K562 (cell line): ENCODE data around the gene CUL1. TPM values are rescaled to one million over a fixed set of nuclear protein-coding genes. Genes with fewer than 3 reads are reported as not detected.

Source experiments
- ATAC-seq: fragments of 200-7000 bp; cut with Tn5 transposase; 3 replicates; pipeline ENCODE4 v1.9.1; 2020; ENCODE audit warnings: moderate library complexity
- BruUV-seq: library from RNA; stranded (reverse); fragments of 400-500 nt; replicated peaks from 2 replicates; lab custom pipeline; 2021; lab: Mats Ljungman, UMichigan
- CTCF ChIA-PET: fragments of 300-600 bp; formaldehyde crosslinking; extraction: SDS; loops from one replicate; lab custom pipeline; 2021; ENCODE audit warnings: low intra/inter-chr PET ratio; lab: Yijun Ruan, JAX
- POLR2A ChIA-PET: fragments of 300-600, 350-650 bp; sonication (Branson Sonifier 250); formaldehyde crosslinking; extraction: SDS; loops from one replicate; lab custom pipeline; 2021; ENCODE audit warnings: antibody characterized with exemption, inconsistent platforms; lab: Yijun Ruan, JAX
- DNase-seq, 4 experiments: peaks; one replicate each; pipeline versions ENCODE4 v3.0.0 to v3.0.0-alpha.2; 2011 to 2018; ENCODE audit warnings: low spot score in 3 of 4, mixed read lengths in 3 of 4; ENCODE audit errors: extremely low read depth in 1 of 4
- FAIRE-seq: peaks from 2 replicates; lab custom pipeline; 2011; peaks lifted over from hg19 to GRCh38; lab: Jason Lieb, UNC
- H2AFZ ChIP-seq: 2 replicates; pipeline ENCODE4 v1.6.0; 2011; ENCODE audit warnings: low read depth, low read length, control low read depth, inconsistent platforms
- H3K27ac ChIP-seq: fragments of 200-600 bp; 3 replicates; pipeline ENCODE4 v1.8.0; 2011; ENCODE audit warnings: low read depth, mild to moderate bottlenecking, control low read depth, inconsistent platforms, low read length, moderate library complexity, mixed read lengths; ENCODE audit errors: extremely low read depth
- H3K27me3 ChIP-seq, 2 experiments: fragments of 300-600 bp in 1 of 2; 2 replicates in 1 of 2; 3 replicates in 1 of 2; pipeline versions ENCODE4 v1.6.0 to v1.8.0; 2011; ENCODE audit warnings: inconsistent platforms in 2 of 2, low read length in 2 of 2, mild to moderate bottlenecking in 1 of 2, mixed read lengths in 1 of 2, moderate library complexity in 1 of 2; ENCODE audit not compliant: control insufficient read depth in 2 of 2, insufficient read depth in 2 of 2
- H3K36me3 ChIP-seq: fragments of 300-600 bp; 3 replicates; pipeline ENCODE4 v1.8.0; 2011; ENCODE audit warnings: mild to moderate bottlenecking, low read length, inconsistent platforms; ENCODE audit not compliant: control insufficient read depth, insufficient read depth
- H3K4me1 ChIP-seq, 2 experiments: fragments of 200-600 bp in 1 of 2; replicated peaks in 1 of 2; 2 replicates in 1 of 2; 3 replicates in 1 of 2; pipeline versions ENCODE4 v1.5.1 to v1.8.0; 2011; ENCODE audit warnings: inconsistent platforms in 2 of 2, low read length in 2 of 2, mild to moderate bottlenecking in 1 of 2, mixed read lengths in 1 of 2, moderate library complexity in 1 of 2; ENCODE audit not compliant: control insufficient read depth in 2 of 2, insufficient read depth in 2 of 2
- H3K4me2 ChIP-seq: 2 replicates; pipeline ENCODE4 v1.6.1; 2011; ENCODE audit warnings: low read length, control low read depth, inconsistent platforms, mixed read lengths; ENCODE audit not compliant: insufficient read depth
- H3K4me3 ChIP-seq: fragments of 200-600 bp; sonication (generic), shearing (Covaris generic); 2 replicates; pipeline ENCODE4 v1.5.1; 2016; ENCODE audit warnings: control low read depth, inconsistent platforms
- H3K79me2 ChIP-seq: fragments of 200-600 bp; 3 replicates; pipeline ENCODE4 v1.8.0; 2011; ENCODE audit warnings: low read length, inconsistent platforms; ENCODE audit not compliant: control insufficient read depth, insufficient read depth
- H3K9ac ChIP-seq, 2 experiments: 2 replicates each; pipeline versions ENCODE4 v1.6.0 to v1.6.1; 2011; ENCODE audit warnings: low read depth in 2 of 2, low read length in 2 of 2, control low read depth in 1 of 2, inconsistent platforms in 1 of 2, mild to moderate bottlenecking in 1 of 2, mixed read lengths in 1 of 2; ENCODE audit not compliant: insufficient read depth in 1 of 2
- H3K9me1 ChIP-seq: one replicate; pipeline ENCODE4 v1.6.0; 2011; ENCODE audit warnings: inconsistent platforms, mild to moderate bottlenecking, low read length, moderate library complexity; ENCODE audit not compliant: control insufficient read depth, insufficient read depth
- H3K9me3 ChIP-seq: replicated peaks from 2 replicates; pipeline ENCODE4 v1.5.1; 2011; ENCODE audit warnings: low read depth, low read length, inconsistent platforms; ENCODE audit not compliant: control insufficient read depth, insufficient read depth
- H4K20me1 ChIP-seq: replicated peaks from 2 replicates; pipeline ENCODE4 v1.6.1; 2011; ENCODE audit warnings: low read length, inconsistent platforms, mixed read lengths; ENCODE audit not compliant: control insufficient read depth, insufficient read depth
- ATF6 ChIP-seq: sonication (generic); formaldehyde crosslinking; IDR thresholded peaks from 2 replicates; pipeline ENCODE4 v1.4.0; 2020; ENCODE audit warnings: mild to moderate bottlenecking, missing genetic modification reagents
- BCL6 ChIP-seq: fragments of 250-450 bp; sonication (Bioruptor Pico); IDR thresholded peaks from 2 replicates; pipeline ENCODE4 v1.4.0; 2020
- HINFP ChIP-seq: fragments of 450-650 bp; conservative IDR thresholded peaks from 2 replicates; pipeline ENCODE4 v1.6.1; 2016; ENCODE audit warnings: missing genetic modification characterization, low read depth, mild to moderate bottlenecking, control low read depth, missing compliant biosample characterization
- NCOA2 ChIP-seq, 2 experiments: fragments of 450-650 bp; IDR thresholded peaks; 2 replicates each; pipeline ENCODE4 v1.6.1; 2018; ENCODE audit warnings: mild to moderate bottlenecking in 2 of 2, moderate library complexity in 1 of 2; ENCODE audit not compliant: partially characterized antibody in 2 of 2
- POLR2B ChIP-seq: fragments of 450-650 bp; IDR thresholded peaks from 2 replicates; pipeline ENCODE4 v1.6.1; 2018; ENCODE audit warnings: low read depth; ENCODE audit not compliant: partially characterized antibody
- THRAP3 ChIP-seq: fragments of 450-650 bp; IDR thresholded peaks from 2 replicates; pipeline ENCODE4 v1.6.1; 2016; ENCODE audit warnings: mild to moderate bottlenecking, inconsistent platforms, borderline replicate concordance
- ZNF764 ChIP-seq: fragments of 250-450 bp; sonication (Bioruptor Pico); IDR thresholded peaks from 2 replicates; pipeline ENCODE4 v1.4.0; 2020; ENCODE audit warnings: low read depth, mild to moderate bottlenecking, moderate library complexity
- ZSCAN29 ChIP-seq: fragments of 450-650 bp; IDR thresholded peaks from 2 replicates; pipeline ENCODE4 v1.6.1; 2017
- WGBS: fragments of 100-300 bp; shearing (Covaris generic); methylation state at CpG from one replicate; pipeline ENCODE4 v1.1.6; 2016; ENCODE audit warnings: low coverage, mixed read lengths; ENCODE audit not compliant: insufficient coverage; ENCODE audit errors: missing lambda C conversion rate; 5-methylcytosine and 5-hydroxymethylcytosine counted together
- in situ Hi-C: fragments of 300-500 bp; cut with MboI; formaldehyde crosslinking; loops from 4 replicates; pipeline ENCODE4 v1.15.0; 2018; ENCODE audit warnings: inconsistent platforms, mixed read lengths
- intact Hi-C: fragments of 100-400 bp; cut with micrococcal nuclease; formaldehyde crosslinking; loops from 2 replicates; pipeline ENCODE4 v1.14.2; 2022
- polyA plus RNA-seq, 8 experiments: library from polyadenylated mRNA; depleted of rRNA in 4 of 8; stranded (reverse) in 5 of 8; unstranded in 3 of 8; fragments of >200 nt; fragmentation: Nextera tagmentation in 2 of 8; fragmentation: Illumina TruSeq in 1 of 8; extraction: Ambion mirVana in 2 of 8; extraction: Trizol in 1 of 8; gene quantifications; 2 replicates each; pipeline versions ENCODE4 v1.2.1 to v1.2.3, GENCODE V29; 2011 to 2014; ENCODE audit warnings: inconsistent platforms in 1 of 8, missing spikeins in 1 of 8
- total RNA-seq, 7 experiments: library from RNA; depleted of rRNA in 6 of 7; stranded (reverse); fragments of >200 nt in 6 of 7; fragmentation: Illumina TruSeq in 2 of 7; extraction: Trizol in 2 of 7; gene quantifications; 2 replicates each; pipeline versions ENCODE4 v1.2.1 to v1.2.3, GENCODE V29; 2011 to 2021; ENCODE audit warnings: low replicate concordance in 1 of 7
- TF ChIP-seq, protein P1 (sequence below): fragments of 450-650 bp; IDR thresholded peaks from 2 replicates; pipeline ENCODE4 v1.6.1; 2016; ENCODE audit warnings: antibody characterized with exemption

The CUL1 gene
- total and polyA plus RNA-seq, 9 of the 15 experiments (the other 6 are each of a cell fraction or from before 2014, with no cell fraction given) = 31.5 to 107 (median 96.5) TPM

GRCh38 chr7:148819697-148820360 is 121.1 kb downstream of the CUL1 start:
- no peaks in the 10 kb centered on the region for H4K20me1 ChIP-seq
- no peak overlapping the region for H3K4me2 ChIP-seq
- H3K27me3 ChIP-seq = no peaks in the 10 kb centered on the region
- no peak overlapping the region for H3K4me3 ChIP-seq
- H2AFZ ChIP-seq = no peak overlapping the region
- no peaks in the 10 kb centered on the region for H3K9me1 ChIP-seq
- CTCF ChIA-PET = interaction anchor here (0.6 kb wide), 1 partner anchor 242 kb away, joined by 4 read pairs; no protein-coding TSS in a partner anchor
- ATAC-seq (no peak), DNase-seq (no peak), FAIRE-seq (no peak)
- WGBS = 83% methylated on average over 6 of the region's 6 CpGs
- intact Hi-C loops (no loop called here), in situ Hi-C loops (no loop called here)
- no peak for TF ChIP-seq ZNF764 (CRISPR knock-in tag)
- POLR2A ChIA-PET = interaction anchor here (0.6 to 1.0 kb wide), 3 partner anchors 12 to 551 kb away, joined by 3 read pairs; no protein-coding TSS in a partner anchor
- H3K4me1 ChIP-seq = peaks cover 0 to 4% of the 10 kb centered on the region in 2 experiments; a peak in 2 of 5 replicates
- H3K79me2 ChIP-seq = peaks cover 5% of the 10 kb centered on the region; the same call in 2 of the 3 replicates
- no TSS peak for BruUV-seq
- peaks cover 80% of the 10 kb centered on the region for H3K36me3 ChIP-seq
- no peak overlapping the region for H3K27ac ChIP-seq
- H3K9me3 ChIP-seq = no peaks in the 10 kb centered on the region
- H3K9ac ChIP-seq = no peak overlapping the region

- Histone ChIP-seq H3K4me3 (no peak overlapping the region), H3K9me1 (no peaks in the 10 kb centered on the region), H3K9ac (no peak overlapping the region), H3K4me2 (no peak overlapping the region), H3K9me3 (no peaks in the 10 kb centered on the region), H3K36me3 (peaks cover 79% of the 10 kb centered on the region), H3K27me3 (no peaks in the 10 kb centered on the region), H3K27ac (no peak overlapping the region), H4K20me1 (no peaks in the 10 kb centered on the region), H3K79me2 (peaks cover 10% of the 10 kb centered on the region; the same call in 2 of the 3 replicates), H3K4me1 (peaks cover 0 to 4% of the 10 kb centered on the region in 2 experiments; a peak in 3 of 5 replicates), H2AFZ (no peak overlapping the region)
- peak; percentile 56 for ATAC-seq
- no peak for FAIRE-seq
- DNase-seq = no peak
- in situ Hi-C loops = no loop called here
- POLR2A ChIA-PET = interaction anchor here (1.1 kb wide), 1 partner anchor 9 kb away, joined by 4 read pairs; no protein-coding TSS in a partner anchor
- CTCF ChIA-PET = interaction anchor here (0.6 kb wide), 1 partner anchor 120 kb away, joined by 3 read pairs; no protein-coding TSS in a partner anchor
- BruUV-seq = no TSS peak
- WGBS = 96% methylated on average over 2 of the region's 2 CpGs
- intact Hi-C loops = no loop called here
- TF ChIP-seq HINFP (tag) (no peak), ATF6 (no peak), BCL6 (no peak), ZSCAN29 (no peak), POLR2B (no peak), NCOA2 (IDR thresholded peaks at IDR 0.05; ENCODE audit: partially characterized antibody in 2 of 2) (peak in 1 of 2 experiments; percentile 0), THRAP3 (0 out of 2 replicates have a peak, but pooled peaks have one; percentile 7)
- TF ChIP-seq, protein P1, sequence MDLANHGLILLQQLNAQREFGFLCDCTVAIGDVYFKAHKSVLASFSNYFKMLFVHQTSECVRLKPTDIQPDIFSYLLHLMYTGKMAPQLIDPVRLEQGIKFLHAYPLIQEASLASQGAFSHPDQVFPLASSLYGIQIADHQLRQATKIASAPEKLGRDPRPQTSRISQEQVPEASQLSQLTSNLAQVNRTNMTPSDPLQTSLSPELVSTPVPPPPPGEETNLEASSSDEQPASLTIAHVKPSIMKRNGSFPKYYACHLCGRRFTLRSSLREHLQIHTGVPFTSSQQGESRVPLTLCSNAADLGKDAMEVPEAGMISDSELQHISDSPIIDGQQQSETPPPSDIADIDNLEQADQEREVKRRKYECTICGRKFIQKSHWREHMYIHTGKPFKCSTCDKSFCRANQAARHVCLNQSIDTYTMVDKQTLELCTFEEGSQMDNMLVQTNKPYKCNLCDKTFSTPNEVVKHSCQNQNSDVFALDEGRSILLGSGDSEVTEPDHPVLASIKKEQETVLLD = no peak
Measured at GRCh38 chr7:148821422-148821821, 122.7 kb downstream of the CUL1 start.
